ENCODE results near the gene PTPN3. TPM values are rescaled to one million over a fixed set of nuclear protein-coding genes. Genes with fewer than 3 reads are reported as not detected.

PTPN3 gene
- total RNA-seq, 1 donor = under 0.01 TPM

DNA sequence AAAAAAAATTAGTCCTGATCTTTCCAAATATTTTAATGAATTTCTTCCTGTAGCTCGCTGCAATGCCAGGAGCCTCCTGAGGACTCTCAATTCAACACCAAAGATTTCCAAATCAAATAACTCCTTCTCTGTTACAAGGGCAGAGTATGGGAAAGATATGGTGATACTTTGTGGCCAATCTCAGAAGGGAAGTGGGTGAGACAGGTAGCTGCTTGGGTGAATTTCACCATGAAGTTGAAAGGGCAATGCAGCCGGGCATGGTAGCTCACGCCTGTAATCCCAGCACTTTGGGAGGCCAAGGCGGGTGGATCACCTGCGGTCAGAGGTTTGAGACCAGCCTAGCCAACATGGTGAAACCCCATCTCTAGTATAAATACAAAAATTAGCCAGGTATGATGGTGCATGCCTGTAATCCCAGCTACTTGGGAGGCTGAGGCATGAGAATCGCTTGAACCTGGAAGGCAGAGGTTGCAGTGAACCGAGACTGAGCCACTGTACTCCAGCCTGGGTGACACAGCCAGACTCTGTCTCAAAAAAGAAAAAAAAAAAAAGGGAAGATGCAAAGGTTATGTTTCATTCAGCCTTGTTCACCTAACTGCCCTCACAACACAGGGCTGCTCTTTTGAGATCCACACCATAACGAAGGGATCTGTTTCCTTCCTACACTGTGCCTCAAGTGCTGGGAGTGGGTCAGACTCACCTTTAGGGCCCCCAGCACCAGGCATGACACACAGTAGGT lies 58.6 kb downstream of the PTPN3 start:
- Histone ChIP-seq H3K4me3 (ENCODE audit: low read length) (no peak overlapping the region), H3K4me1 (ENCODE audit: insufficient read depth, low read length) (peaks cover 8% of the 10 kb centered on the region), H3K27me3 (ENCODE audit: insufficient read depth, low read length) (peaks cover 19% of the 10 kb centered on the region), H3K9me3 (ENCODE audit: low read depth, low read length) (no peaks in the 10 kb centered on the region)

DNA sequence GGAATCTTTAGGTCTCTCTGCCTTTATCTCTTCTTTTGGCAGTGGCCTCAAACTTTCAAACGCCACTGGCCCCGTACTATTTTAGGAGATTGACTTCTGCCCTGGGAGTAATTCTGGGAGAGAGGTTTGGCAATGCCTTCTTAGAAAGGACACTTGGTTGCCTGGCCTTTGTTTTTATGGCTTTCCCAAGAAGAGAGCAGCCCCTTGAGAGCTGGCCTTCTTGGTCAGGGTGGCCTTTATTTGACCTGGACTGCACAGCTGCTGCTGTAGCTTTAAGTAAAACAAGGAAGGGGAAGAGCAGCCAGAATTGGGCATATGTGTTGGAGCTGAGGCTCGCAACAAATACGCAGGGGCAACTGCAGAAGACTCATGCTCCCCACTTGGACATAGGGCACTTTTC lies 60.8 kb downstream of the PTPN3 start:
- Histone ChIP-seq H3K4me1 (ENCODE audit: insufficient read depth, low read length) (peaks cover 8% of the 10 kb centered on the region), H3K27me3 (ENCODE audit: insufficient read depth, low read length) (peaks cover 12% of the 10 kb centered on the region), H3K4me3 (ENCODE audit: low read length) (no peak overlapping the region), H3K9me3 (ENCODE audit: low read depth, low read length) (no peaks in the 10 kb centered on the region)

DNA sequence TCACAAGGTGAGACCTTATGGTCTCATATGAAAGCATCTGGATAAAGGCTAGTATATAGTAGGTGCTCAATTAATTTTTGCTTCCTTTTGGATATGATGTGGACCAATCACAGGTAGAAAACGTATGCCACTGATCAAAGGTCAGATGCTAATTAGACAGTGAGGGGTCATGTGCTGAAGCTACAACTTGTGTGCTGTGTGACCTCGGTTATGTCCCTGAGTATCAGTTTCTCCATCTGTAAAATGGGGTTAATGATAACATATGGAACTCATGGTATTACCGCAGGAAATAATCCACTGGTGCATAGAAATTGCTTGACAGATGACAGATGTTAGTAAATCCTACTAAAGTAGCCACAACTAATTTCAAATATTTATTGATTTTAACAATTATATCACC lies 62.0 kb downstream of the PTPN3 start:
- no peak overlapping the region for H3K4me3 ChIP-seq (ENCODE audit: low read length)
- H3K9me3 ChIP-seq (ENCODE audit: low read depth, low read length) = no peaks in the 10 kb centered on the region
- H3K27me3 ChIP-seq (ENCODE audit: insufficient read depth, low read length) = peaks cover 12% of the 10 kb centered on the region
- H3K4me1 ChIP-seq (ENCODE audit: insufficient read depth, low read length) = peaks cover 8% of the 10 kb centered on the region

DNA sequence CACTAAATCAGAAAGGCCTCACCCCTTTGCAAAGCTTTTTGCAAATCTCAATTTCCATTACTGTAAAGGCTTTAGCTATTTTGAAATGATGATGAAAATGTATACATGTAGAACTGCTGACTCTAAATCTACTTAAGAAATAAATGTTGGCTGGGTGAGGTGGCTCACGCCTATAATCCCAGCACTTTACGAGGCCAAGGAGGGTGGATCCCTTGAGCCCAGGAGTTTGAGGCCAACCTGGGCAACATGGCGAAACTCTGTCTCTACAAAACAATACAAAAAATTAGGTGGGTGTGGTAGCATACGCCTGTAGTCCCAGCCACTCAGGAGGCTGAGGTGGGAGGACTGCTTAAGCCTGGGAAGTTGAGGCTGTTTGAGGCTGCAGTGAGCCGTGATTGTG lies 64.6 kb downstream of the PTPN3 start:
- Histone ChIP-seq H3K27me3 (ENCODE audit: insufficient read depth, low read length) (peaks cover 12% of the 10 kb centered on the region), H3K4me3 (ENCODE audit: low read length) (no peak overlapping the region), H3K4me1 (ENCODE audit: insufficient read depth, low read length) (no peaks in the 10 kb centered on the region), H3K9me3 (ENCODE audit: low read depth, low read length) (no peaks in the 10 kb centered on the region)

DNA sequence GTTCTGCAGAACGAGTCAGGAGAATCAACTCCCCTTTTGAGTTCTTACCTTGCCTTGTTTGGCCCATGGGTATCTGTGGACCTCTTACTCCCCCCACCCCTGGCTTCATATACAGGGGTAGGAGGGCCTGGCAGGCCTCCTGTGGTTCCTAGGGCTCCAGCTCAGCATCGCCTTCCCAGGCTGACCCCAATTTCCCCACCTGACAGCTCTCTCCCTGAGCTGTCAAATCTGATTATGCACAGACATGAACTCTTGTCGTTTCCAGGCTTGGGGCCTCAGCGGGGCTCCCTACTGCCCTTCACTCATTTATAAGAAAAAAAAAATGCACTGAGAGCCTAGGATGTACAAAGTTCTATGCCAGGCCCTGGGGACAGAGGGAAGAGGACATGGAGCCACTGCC lies 67.9 kb downstream of the PTPN3 start:
- Histone ChIP-seq H3K4me3 (ENCODE audit: low read length) (no peak overlapping the region), H3K9me3 (ENCODE audit: low read depth, low read length) (no peaks in the 10 kb centered on the region), H3K27me3 (ENCODE audit: insufficient read depth, low read length) (peaks cover 2% of the 10 kb centered on the region), H3K4me1 (ENCODE audit: insufficient read depth, low read length) (no peaks in the 10 kb centered on the region)

DNA sequence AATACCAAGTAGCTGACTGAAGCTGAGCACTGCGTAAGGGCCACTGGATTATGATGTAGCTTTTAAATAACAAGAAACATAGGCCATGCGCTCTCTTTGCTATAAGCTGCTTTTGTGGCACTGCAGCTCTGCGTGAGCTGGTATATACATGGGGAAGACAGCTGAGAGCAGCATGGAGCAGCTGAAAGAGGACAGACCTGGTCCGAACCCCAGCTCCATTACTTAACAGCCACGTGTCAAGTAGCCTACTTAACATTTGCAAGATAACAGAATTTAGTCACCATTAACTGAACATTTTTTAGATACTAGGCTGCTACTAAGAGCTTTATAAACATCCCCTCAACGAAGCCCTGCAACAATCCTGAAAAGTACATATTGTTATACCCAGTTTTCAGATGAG lies 69.3 kb downstream of the PTPN3 start:
- Histone ChIP-seq H3K9me3 (ENCODE audit: low read depth, low read length) (no peaks in the 10 kb centered on the region), H3K27me3 (ENCODE audit: insufficient read depth, low read length) (no peaks in the 10 kb centered on the region), H3K4me1 (ENCODE audit: insufficient read depth, low read length) (no peaks in the 10 kb centered on the region), H3K4me3 (ENCODE audit: low read length) (no peak overlapping the region)

DNA sequence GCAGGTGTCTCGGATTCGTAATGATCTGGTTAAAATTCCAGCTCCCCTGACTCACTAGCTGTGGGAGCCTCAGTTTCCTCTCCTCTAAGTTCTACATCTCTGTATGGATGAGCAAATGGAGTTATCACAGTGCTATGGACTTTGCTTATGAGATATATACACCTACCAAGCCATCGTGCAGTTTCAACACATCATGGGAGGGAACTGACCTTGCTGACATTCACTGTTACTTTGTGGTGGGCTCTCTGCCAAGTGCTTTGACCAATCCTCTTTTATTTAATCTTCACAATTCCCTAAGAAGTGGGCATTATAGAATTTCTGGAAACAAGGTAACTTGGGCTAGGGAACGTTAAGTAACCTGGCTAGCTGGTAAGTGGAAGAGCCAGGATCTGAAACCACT lies 70.2 kb downstream of the PTPN3 start:
- H3K4me3 ChIP-seq (ENCODE audit: low read length) = no peak overlapping the region
- no peaks in the 10 kb centered on the region for H3K9me3 ChIP-seq (ENCODE audit: low read depth, low read length)
- H3K27me3 ChIP-seq (ENCODE audit: insufficient read depth, low read length) = no peaks in the 10 kb centered on the region
- H3K4me1 ChIP-seq (ENCODE audit: insufficient read depth, low read length) = no peaks in the 10 kb centered on the region

DNA sequence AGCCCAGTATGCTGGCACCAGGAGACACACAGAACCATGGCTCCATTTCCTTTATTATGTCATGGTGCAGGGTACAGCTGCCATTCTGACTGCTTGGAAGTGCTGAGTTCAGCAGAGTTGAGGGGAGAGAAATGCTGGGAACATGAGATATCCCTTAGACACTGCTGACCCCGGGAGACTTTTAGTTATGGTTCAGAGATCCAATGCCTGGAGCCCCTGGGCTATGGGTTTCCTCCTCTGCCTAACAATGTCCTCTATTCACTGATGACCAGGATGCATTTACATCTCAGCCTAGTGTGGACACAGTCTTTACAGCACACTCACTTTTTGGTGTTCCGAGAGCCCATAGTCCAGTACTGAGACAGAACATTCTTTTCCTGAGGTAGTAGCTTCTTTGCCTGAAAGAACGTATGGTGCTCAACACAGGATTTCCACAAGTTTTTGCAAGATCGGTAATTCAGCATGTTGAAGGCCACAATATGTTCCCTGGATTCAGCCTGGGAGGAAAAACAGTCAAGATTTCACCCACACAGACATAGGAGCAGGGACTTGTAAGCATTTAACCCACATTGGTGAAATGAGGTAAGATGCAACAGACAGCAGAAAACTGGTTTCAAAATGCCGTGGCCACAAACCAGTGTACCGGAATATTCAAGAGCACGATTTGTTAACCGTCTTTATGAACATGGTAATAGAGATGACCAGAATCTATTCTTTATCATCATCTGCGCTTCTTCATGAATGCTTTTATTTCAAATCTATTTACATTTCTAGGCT lies 71.3 kb downstream of the PTPN3 start:
- Histone ChIP-seq H3K27me3 (ENCODE audit: insufficient read depth, low read length) (no peaks in the 10 kb centered on the region), H3K4me1 (ENCODE audit: insufficient read depth, low read length) (no peaks in the 10 kb centered on the region), H3K4me3 (ENCODE audit: low read length) (no peak overlapping the region), H3K9me3 (ENCODE audit: low read depth, low read length) (no peaks in the 10 kb centered on the region)

DNA sequence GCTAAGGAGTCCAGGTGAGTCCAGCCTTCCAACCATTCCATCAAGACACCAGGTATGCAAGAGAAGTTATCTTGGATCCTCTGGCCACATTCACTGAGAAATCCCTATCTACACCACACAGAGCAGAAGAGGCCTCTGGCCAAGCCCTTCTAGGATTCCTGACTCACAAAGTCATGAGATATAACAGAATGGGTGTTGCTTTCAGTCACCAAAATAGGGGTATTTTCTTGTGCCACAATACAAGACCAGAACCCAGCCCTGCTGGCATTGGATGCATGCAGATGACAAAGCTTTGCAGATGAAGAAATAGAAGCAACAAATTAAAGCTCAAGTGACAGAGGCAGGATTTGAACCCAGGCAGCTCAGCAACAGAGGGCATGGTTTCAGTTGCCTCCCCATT lies 73.5 kb downstream of the PTPN3 start:
- H3K4me3 ChIP-seq (ENCODE audit: low read length) = no peak overlapping the region
- no peaks in the 10 kb centered on the region for H3K4me1 ChIP-seq (ENCODE audit: insufficient read depth, low read length)
- no peaks in the 10 kb centered on the region for H3K27me3 ChIP-seq (ENCODE audit: insufficient read depth, low read length)
- H3K9me3 ChIP-seq (ENCODE audit: low read depth, low read length) = no peaks in the 10 kb centered on the region

DNA sequence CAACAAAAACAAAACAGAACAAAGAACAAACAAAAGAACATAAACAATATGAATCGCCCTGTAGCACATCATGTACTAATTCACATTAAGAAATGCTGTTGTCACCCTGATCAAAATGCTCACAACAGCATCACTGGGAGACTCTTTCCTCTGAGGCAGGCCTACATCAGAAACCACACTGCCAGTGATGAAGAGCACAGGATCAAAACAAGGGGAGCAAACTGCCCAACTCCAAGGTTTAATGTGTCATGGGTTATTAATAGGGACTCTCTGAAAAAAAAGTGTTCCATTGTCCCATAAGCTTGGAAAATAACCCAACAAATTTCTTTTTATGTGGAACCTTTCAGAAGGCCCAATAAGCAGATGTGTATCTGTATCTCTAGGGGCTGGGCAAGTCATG lies 74.2 kb downstream of the PTPN3 start:
- no peak overlapping the region for H3K4me3 ChIP-seq (ENCODE audit: low read length)
- no peaks in the 10 kb centered on the region for H3K4me1 ChIP-seq (ENCODE audit: insufficient read depth, low read length)
- H3K9me3 ChIP-seq (ENCODE audit: low read depth, low read length) = no peaks in the 10 kb centered on the region
- H3K27me3 ChIP-seq (ENCODE audit: insufficient read depth, low read length) = peaks cover 2% of the 10 kb centered on the region

DNA sequence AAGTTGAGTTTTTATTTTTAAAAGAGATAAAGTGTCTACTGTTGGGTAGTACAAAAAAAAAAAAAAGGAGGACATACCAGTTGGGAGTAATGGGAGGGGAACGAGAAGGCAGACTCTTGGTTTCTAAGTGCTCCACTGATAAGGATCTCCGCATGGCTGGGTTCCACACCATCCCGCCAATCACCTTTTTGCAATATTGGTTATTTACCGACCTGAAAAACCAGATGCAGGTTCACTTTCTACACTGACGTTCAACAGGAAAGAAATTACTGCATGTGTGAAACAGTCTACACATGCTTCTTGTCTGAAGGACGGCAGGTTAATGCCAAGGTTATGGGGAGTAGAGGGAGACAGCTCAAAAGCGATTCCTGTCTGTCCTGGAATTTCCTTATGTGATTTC lies 75.5 kb downstream of the PTPN3 start:
- peaks cover 3% of the 10 kb centered on the region for H3K27me3 ChIP-seq (ENCODE audit: insufficient read depth, low read length)
- no peaks in the 10 kb centered on the region for H3K4me1 ChIP-seq (ENCODE audit: insufficient read depth, low read length)
- no peaks in the 10 kb centered on the region for H3K9me3 ChIP-seq (ENCODE audit: low read depth, low read length)
- no peak overlapping the region for H3K4me3 ChIP-seq (ENCODE audit: low read length)

DNA sequence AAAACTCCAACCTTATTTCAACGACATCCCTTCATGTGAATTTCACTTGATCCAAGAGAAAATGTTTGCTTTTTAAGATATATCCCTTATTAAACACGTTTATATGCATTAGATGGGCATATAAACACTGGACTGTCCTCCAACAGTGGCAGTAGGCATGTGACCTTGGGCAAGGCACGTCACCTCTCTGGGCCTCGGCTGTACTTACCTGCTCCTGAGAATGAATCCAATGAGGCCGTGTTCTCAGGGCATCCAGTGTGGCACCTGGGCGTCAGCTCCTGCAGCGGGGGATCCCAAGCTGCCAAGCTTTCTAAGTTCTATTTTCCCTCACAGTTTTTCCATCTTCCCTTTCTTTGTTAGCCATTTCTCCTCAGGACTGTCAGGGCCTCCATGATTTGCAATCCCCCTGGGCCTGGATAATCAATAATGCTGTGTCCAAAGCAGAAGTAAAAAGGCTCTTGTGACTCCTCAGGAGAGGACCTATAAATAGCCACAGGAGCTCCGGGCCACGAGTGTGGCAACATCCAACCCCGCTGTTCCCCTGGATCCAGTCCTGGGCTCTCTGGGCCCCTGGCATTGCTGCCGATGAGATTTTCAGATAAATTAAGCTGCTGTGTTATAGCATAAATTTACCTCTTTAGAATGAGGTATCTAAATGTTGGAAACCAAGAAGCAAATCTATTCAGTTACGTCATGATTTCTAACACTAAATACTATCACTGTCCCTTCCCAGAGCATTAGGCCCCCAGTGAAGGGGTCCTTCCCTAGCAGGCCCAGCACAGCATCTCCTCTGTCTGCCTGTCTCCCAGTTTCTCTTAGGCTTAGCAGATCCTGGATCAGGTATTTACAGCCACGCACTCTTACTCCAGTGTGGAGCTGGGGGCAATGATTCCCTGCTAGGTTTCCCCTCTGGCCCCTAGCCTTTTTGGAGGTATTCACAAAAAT lies 76.8 kb downstream of the PTPN3 start:
- no peaks in the 10 kb centered on the region for H3K9me3 ChIP-seq (ENCODE audit: low read depth, low read length)
- H3K4me3 ChIP-seq (ENCODE audit: low read length) = no peak overlapping the region
- no peaks in the 10 kb centered on the region for H3K4me1 ChIP-seq (ENCODE audit: insufficient read depth, low read length)
- H3K27me3 ChIP-seq (ENCODE audit: insufficient read depth, low read length) = peaks cover 3% of the 10 kb centered on the region

DNA sequence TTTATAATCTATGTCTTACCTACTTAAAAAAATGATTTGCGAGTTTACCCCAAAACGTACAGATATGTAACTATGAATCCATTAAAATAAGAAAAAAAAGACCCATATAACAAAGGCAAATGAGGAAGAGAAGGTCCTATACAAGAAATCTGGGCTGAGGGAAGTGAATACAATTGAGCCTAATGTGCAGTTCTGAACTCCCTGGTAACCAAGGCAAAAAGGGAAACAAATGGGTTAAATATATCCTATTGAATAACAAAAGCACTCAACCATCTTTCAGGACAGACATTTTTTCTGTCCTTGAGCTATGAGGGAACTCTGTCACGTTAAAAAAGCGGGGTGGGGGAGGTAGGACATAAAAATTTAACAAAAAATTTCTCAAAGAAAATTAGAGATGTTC lies 78.6 kb downstream of the PTPN3 start:
- Histone ChIP-seq H3K4me3 (ENCODE audit: low read length) (no peak overlapping the region), H3K4me1 (ENCODE audit: insufficient read depth, low read length) (no peaks in the 10 kb centered on the region), H3K9me3 (ENCODE audit: low read depth, low read length) (no peaks in the 10 kb centered on the region), H3K27me3 (ENCODE audit: insufficient read depth, low read length) (peaks cover 3% of the 10 kb centered on the region)

DNA sequence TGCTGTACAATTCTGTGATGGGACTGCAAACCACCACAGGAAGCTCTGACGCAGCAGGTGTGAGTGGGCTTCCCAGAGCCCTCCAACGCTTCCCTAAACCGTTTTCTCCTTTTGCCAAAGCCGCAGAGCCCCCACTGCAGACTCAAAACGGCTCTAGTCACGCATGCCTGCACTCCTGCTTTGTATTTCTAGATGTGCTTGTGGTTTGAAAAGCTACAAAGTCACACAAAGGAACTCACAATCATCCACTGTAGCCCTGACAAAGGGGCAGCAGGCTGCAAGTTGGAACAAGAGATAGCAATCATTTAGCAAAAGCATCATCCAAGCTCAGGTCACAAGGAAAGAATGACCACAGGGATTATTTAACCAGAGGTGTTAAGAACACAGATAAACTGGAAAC lies 79.3 kb downstream of the PTPN3 start:
- no peak overlapping the region for H3K4me3 ChIP-seq (ENCODE audit: low read length)
- no peaks in the 10 kb centered on the region for H3K4me1 ChIP-seq (ENCODE audit: insufficient read depth, low read length)
- peaks cover 3% of the 10 kb centered on the region for H3K27me3 ChIP-seq (ENCODE audit: insufficient read depth, low read length)
- H3K9me3 ChIP-seq (ENCODE audit: low read depth, low read length) = no peaks in the 10 kb centered on the region
